Endodermal cell (in vitro differentiated cells): ENCODE data around the gene H3-3A. TPM values are rescaled to one million over a fixed set of nuclear protein-coding genes. Genes with fewer than 3 reads are reported as not detected.
A peak's percentile ranks its signal among the peaks of the same experiment; 100 is the strongest.

Experiments used
- DNase-seq: peaks from one replicate; pipeline ENCODE4 v3.0.0-alpha.2; 2017
- H3K27ac ChIP-seq: 2 replicates; pipeline ENCODE4 v1.5.1; 2013; ENCODE audit warnings: mild to moderate bottlenecking, low read depth, low read length, moderate library complexity
- H3K27me3 ChIP-seq: 2 replicates; pipeline ENCODE4 v1.6.1; 2013; ENCODE audit warnings: mild to moderate bottlenecking, low read length, moderate library complexity; ENCODE audit not compliant: insufficient read depth, control insufficient read depth, poor library complexity, severe bottlenecking
- H3K36me3 ChIP-seq: 2 replicates; pipeline ENCODE4 v1.7.0; 2013; ENCODE audit warnings: mild to moderate bottlenecking, low read length, moderate library complexity; ENCODE audit not compliant: control insufficient read depth, insufficient read depth
- H3K4me1 ChIP-seq: one replicate; pipeline ENCODE4 v1.7.0; 2013; ENCODE audit warnings: low read length; ENCODE audit not compliant: control insufficient read depth, insufficient read depth
- H3K4me3 ChIP-seq: 2 replicates; pipeline ENCODE4 v1.5.1; 2013; ENCODE audit warnings: mild to moderate bottlenecking, low read length, moderate library complexity
- H3K9ac ChIP-seq: 2 replicates; pipeline ENCODE4 v1.6.1; 2013; ENCODE audit warnings: mild to moderate bottlenecking, low read length, moderate library complexity; ENCODE audit not compliant: poor library complexity, severe bottlenecking; ENCODE audit errors: extremely low read depth
- H3K9me3 ChIP-seq: 2 replicates; pipeline ENCODE4 v1.6.1; 2013; ENCODE audit warnings: mild to moderate bottlenecking, low read length, moderate library complexity; ENCODE audit not compliant: control insufficient read depth
- H3K27ac Mint-ChIP-seq: 2 replicates; pipeline ENCODE4 v1.8.0; 2020; ENCODE audit warnings: mixed read lengths
- H3K27me3 Mint-ChIP-seq: 2 replicates; pipeline ENCODE4 v1.8.0; 2021; ENCODE audit warnings: mild to moderate bottlenecking, mixed read lengths; ENCODE audit not compliant: insufficient read depth
- H3K36me3 Mint-ChIP-seq: 2 replicates; pipeline ENCODE4 v1.8.0; 2020; ENCODE audit warnings: low read depth, mixed read lengths
- H3K4me1 Mint-ChIP-seq: 2 replicates; pipeline ENCODE4 v1.8.0; 2020; ENCODE audit warnings: mixed read lengths
- H3K4me3 Mint-ChIP-seq: 2 replicates; pipeline ENCODE4 v1.8.0; 2020; ENCODE audit warnings: mild to moderate bottlenecking, moderate library complexity, mixed read lengths
- H3K9me3 Mint-ChIP-seq: 2 replicates; pipeline ENCODE4 v1.8.0; 2020; ENCODE audit warnings: mild to moderate bottlenecking, mixed read lengths
- CTCF ChIP-seq: fragments of 200-600 bp; sonication (generic); conservative IDR thresholded peaks from 2 replicates; pipeline ENCODE4 v1.5.0; 2021; ENCODE audit warnings: antibody characterized with exemption, mild to moderate bottlenecking
- WGBS, 2 experiments: methylation state at CpG; one replicate each; pipeline versions ENCODE4 v1.1.5 to v1.1.7; 2013; ENCODE audit warnings: missing lambda C conversion rate in 2 of 2, mixed read lengths in 1 of 2; ENCODE audit not compliant: insufficient coverage in 1 of 2, insufficient read length in 1 of 2; 5-methylcytosine and 5-hydroxymethylcytosine counted together
- total RNA-seq, 2 donors: library from RNA; stranded (reverse); fragmentation: NEBNext Ultra II Directional in 1 of 2; extraction: Animal tissue kit (Norgen Biotek cat#: 25700) in 1 of 2; gene quantifications; 2 replicates in 1 of 2; 3 replicates in 1 of 2; pipeline ENCODE4 v1.2.1, GENCODE V29; 2021

Gene H3-3A
- total RNA-seq, 2 donors from 2014 or later: 733 to 829 TPM

- Histone ChIP-seq H3K9ac (no peak overlapping the region), H3K27ac (no peak overlapping the region), H3K4me1 (no peaks in the 10 kb centered on the region), H3K9me3 (no peaks in the 10 kb centered on the region), H3K36me3 (peaks cover 61% of the 10 kb centered on the region), H3K27me3 (no peaks in the 10 kb centered on the region), H3K4me3 (no peak overlapping the region)
- H3K9me3 Mint-ChIP-seq: no peaks in the 10 kb centered on the region
- peak overlapping the region; percentile 48 for H3K27ac Mint-ChIP-seq
- H3K4me3 Mint-ChIP-seq: no peak overlapping the region
- 95 to 96% methylated on average over 4 of the region's 4 CpGs for WGBS, 2 experiments
- no peak for TF ChIP-seq CTCF
- peaks cover 55% of the 10 kb centered on the region for H3K36me3 Mint-ChIP-seq
- H3K27me3 Mint-ChIP-seq: no peaks in the 10 kb centered on the region
- no peak for DNase-seq
- H3K4me1 Mint-ChIP-seq: peaks cover 4% of the 10 kb centered on the region
Measured at GRCh38 chr1:226072347-226072746, 9.8 kb downstream of the H3-3A start.

GRCh38 chr1:226073184-226073950 lies 10.9 kb downstream of the H3-3A start:
- Histone ChIP-seq H3K9me3 (no peaks in the 10 kb centered on the region), H3K4me3 (no peak overlapping the region), H3K9ac (no peak overlapping the region), H3K27ac (no peak overlapping the region), H3K36me3 (peaks cover 51% of the 10 kb centered on the region), H3K27me3 (no peaks in the 10 kb centered on the region), H3K4me1 (no peaks in the 10 kb centered on the region)
- H3K4me1 Mint-ChIP-seq: peaks cover 4% of the 10 kb centered on the region
- no peak for DNase-seq
- H3K9me3 Mint-ChIP-seq: no peaks in the 10 kb centered on the region
- 71% methylated on average over 4 to 5 of the region's 6 CpGs for WGBS, 2 experiments
- no peak overlapping the region for H3K4me3 Mint-ChIP-seq
- H3K27me3 Mint-ChIP-seq: no peaks in the 10 kb centered on the region
- TF ChIP-seq CTCF: no peak
- peaks cover 45% of the 10 kb centered on the region for H3K36me3 Mint-ChIP-seq
- H3K27ac Mint-ChIP-seq: no peak overlapping the region

GRCh38 chr1:226074046-226074445 lies 11.5 kb downstream of the H3-3A start:
- Mint-ChIP-seq H3K27me3 (no peaks in the 10 kb centered on the region), H3K9me3 (no peaks in the 10 kb centered on the region), H3K4me1 (peaks cover 4% of the 10 kb centered on the region), H3K36me3 (peaks cover 40% of the 10 kb centered on the region), H3K4me3 (no peak overlapping the region), H3K27ac (no peak overlapping the region)
- DNase-seq: no peak
- H3K27ac ChIP-seq: no peak overlapping the region
- peaks cover 44% of the 10 kb centered on the region for H3K36me3 ChIP-seq
- H3K27me3 ChIP-seq: no peaks in the 10 kb centered on the region
- no peak for TF ChIP-seq CTCF
- no peak overlapping the region for H3K4me3 ChIP-seq
- H3K4me1 ChIP-seq: no peaks in the 10 kb centered on the region
- no peaks in the 10 kb centered on the region for H3K9me3 ChIP-seq
- no peak overlapping the region for H3K9ac ChIP-seq
- WGBS, 2 experiments: 89 to 92% methylated on average over 4 of the region's 4 CpGs
